Activated naive CD8-positive, alpha-beta T cell (primary cell): ENCODE measurements around the gene MYO1A.
A peak's percentile ranks its signal among the peaks of the same experiment; 100 is the strongest.
"Not testable (repeated sequence)": the region's sequence is repeated elsewhere in the genome, so short reads cannot be mapped to it uniquely, and the experiment has no call there.

Source experiments
- H3K27ac Mint-ChIP-seq: one replicate; pipeline ENCODE4 v1.8.0; 2021; ENCODE audit warnings: mixed read lengths
- H3K27me3 Mint-ChIP-seq: one replicate; pipeline ENCODE4 v1.8.0; 2021; ENCODE audit warnings: mixed read lengths
- H3K36me3 Mint-ChIP-seq: one replicate; pipeline ENCODE4 v1.8.0; 2021; ENCODE audit warnings: mixed read lengths
- H3K4me1 Mint-ChIP-seq: one replicate; pipeline ENCODE4 v1.8.0; 2021; ENCODE audit warnings: low read depth, mixed read lengths
- H3K4me3 Mint-ChIP-seq: one replicate; pipeline ENCODE4 v1.8.0; 2021; ENCODE audit warnings: mild to moderate bottlenecking, mixed read lengths
- H3K9me3 Mint-ChIP-seq: one replicate; pipeline ENCODE4 v1.8.0; 2021; ENCODE audit warnings: low read depth, mixed read lengths

The MYO1A gene

GRCh38 chr12:57044889-57045288 lies 5.0 kb downstream of the MYO1A start:
- H3K36me3 Mint-ChIP-seq = no peaks in the 10 kb centered on the region
- H3K27me3 Mint-ChIP-seq = no peaks in the 10 kb centered on the region
- no peak overlapping the region for H3K4me3 Mint-ChIP-seq
- peaks cover 29% of the 10 kb centered on the region for H3K4me1 Mint-ChIP-seq
- H3K27ac Mint-ChIP-seq = no peak overlapping the region
- no peaks in the 10 kb centered on the region for H3K9me3 Mint-ChIP-seq

GRCh38 chr12:57044468-57044867 lies 5.5 kb downstream of the MYO1A start:
- Mint-ChIP-seq H3K27me3 (no peaks in the 10 kb centered on the region), H3K36me3 (no peaks in the 10 kb centered on the region), H3K4me3 (no peak overlapping the region), H3K9me3 (no peaks in the 10 kb centered on the region), H3K27ac (no peak overlapping the region), H3K4me1 (peaks cover 29% of the 10 kb centered on the region)

GRCh38 chr12:57042695-57043094 lies 7.2 kb downstream of the MYO1A start:
- Mint-ChIP-seq H3K27ac (no peak overlapping the region), H3K4me3 (no peak overlapping the region), H3K4me1 (peaks cover 22% of the 10 kb centered on the region), H3K36me3 (no peaks in the 10 kb centered on the region), H3K27me3 (no peaks in the 10 kb centered on the region), H3K9me3 (no peaks in the 10 kb centered on the region)

GRCh38 chr12:57040750-57041149 lies 9.2 kb downstream of the MYO1A start:
- H3K27ac Mint-ChIP-seq = no peak overlapping the region
- peaks cover 5% of the 10 kb centered on the region for H3K4me1 Mint-ChIP-seq
- H3K9me3 Mint-ChIP-seq = no peaks in the 10 kb centered on the region
- H3K4me3 Mint-ChIP-seq = no peak overlapping the region
- H3K27me3 Mint-ChIP-seq = no peaks in the 10 kb centered on the region
- H3K36me3 Mint-ChIP-seq = no peaks in the 10 kb centered on the region

DNA sequence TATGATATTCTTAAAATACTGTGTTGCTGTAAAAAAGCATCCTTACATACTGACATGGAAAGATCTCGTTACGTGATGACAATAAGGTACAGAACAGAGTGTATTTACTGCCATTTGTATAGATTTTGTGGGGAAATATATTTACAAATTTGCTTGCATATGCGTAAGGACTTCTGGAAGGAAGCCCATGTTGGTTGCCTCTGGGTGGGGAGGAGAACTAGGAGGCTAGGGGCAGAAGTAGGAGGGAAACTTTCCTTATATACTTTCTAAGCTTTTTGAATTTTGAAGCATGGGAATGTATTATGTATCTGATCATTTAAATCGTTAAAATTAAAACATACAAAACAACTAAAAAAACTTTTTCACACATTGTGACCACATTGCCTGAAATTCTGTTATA lies 9.7 kb downstream of the MYO1A start:
- Mint-ChIP-seq H3K27ac (no peak overlapping the region), H3K4me3 (no peak overlapping the region), H3K36me3 (no peaks in the 10 kb centered on the region), H3K27me3 (no peaks in the 10 kb centered on the region), H3K4me1 (peaks cover 2% of the 10 kb centered on the region), H3K9me3 (no peaks in the 10 kb centered on the region)

DNA sequence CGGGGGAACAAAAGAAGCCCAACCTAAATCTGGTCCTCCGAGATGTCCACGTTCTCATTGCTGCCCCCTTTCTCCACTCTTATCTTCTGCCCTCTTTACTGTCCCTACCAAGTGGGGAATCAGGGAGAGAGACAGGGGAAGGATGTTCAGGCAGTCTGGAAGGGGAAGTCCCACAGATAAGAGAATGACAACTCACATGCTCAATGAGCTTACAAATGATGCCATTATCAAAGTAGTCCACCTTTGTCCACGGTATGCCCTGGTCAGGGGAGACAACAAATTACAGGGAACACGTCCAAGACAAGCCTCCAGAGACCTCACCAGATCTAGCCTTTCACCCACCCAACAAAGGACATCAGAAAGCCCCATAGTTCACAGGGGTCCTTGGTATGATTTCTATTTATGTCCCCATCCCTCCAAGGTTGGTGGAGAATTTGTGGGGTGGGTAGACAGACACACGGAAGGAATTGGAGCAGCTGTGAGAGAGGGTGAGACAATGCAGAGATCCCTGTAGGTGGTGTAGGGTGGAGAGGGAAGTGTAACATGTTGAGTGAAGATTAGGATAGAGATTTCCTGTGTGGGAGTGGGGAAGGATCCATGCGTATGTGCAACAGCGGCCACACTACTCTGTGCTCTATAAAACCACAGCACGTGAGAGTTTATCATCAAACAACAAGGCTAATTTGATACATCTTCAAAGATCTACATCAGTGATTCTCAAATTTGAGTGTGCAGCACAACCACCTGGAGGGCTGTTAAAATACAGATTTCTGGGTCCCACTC lies 10.7 kb downstream of the MYO1A start:
- Mint-ChIP-seq H3K27me3 (no peaks in the 10 kb centered on the region), H3K4me1 (peaks cover 2% of the 10 kb centered on the region), H3K27ac (no peak overlapping the region), H3K9me3 (no peaks in the 10 kb centered on the region), H3K36me3 (no peaks in the 10 kb centered on the region), H3K4me3 (no peak overlapping the region)

DNA sequence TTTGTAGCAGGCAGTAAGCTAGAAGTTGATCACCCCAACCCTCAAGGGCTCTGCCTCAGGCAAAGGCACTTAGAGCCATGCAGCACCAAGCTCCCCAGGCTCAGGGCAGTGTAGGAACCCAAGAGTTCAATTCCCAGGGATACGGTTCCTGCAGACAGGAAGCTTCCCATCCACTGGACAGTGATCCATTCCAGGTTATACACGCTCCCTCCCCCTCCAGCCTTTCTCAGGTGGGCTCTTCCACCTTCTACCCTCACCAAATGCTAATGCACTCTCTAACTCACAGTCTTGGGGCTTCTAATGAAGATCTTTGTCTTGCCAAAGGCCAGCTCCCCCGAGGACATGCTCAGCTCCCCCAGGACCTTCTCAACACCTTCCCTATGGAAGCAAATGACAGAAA lies 12.7 kb downstream of the MYO1A start:
- no peak overlapping the region for H3K27ac Mint-ChIP-seq
- no peaks in the 10 kb centered on the region for H3K9me3 Mint-ChIP-seq
- H3K27me3 Mint-ChIP-seq = no peaks in the 10 kb centered on the region
- peaks cover 2% of the 10 kb centered on the region for H3K4me1 Mint-ChIP-seq
- H3K4me3 Mint-ChIP-seq = no peak overlapping the region
- H3K36me3 Mint-ChIP-seq = no peaks in the 10 kb centered on the region

DNA sequence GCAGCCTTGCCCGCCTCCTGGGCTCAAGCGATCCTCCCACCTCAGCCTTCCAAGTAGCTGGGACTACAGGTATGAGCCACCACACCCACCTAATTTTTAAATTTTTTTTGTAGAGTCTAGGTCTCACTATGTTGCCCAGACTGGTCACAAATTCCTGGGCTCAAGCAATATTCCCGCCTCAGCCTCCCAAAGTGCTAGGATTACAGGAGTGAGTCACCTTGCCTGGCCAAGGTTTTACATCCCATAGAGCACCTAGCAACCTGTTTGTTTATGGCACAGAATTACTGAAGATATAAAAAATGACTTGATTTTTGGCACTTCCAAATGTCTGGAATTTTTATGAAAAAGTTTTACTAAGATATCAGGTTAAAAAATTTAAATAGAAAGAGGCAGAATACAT lies 16.5 kb downstream of the MYO1A start:
- no peaks in the 10 kb centered on the region for H3K36me3 Mint-ChIP-seq
- H3K9me3 Mint-ChIP-seq = no peaks in the 10 kb centered on the region
- H3K27me3 Mint-ChIP-seq = no peaks in the 10 kb centered on the region
- H3K27ac Mint-ChIP-seq = no peak overlapping the region
- H3K4me3 Mint-ChIP-seq = no peak overlapping the region
- peaks cover 16% of the 10 kb centered on the region for H3K4me1 Mint-ChIP-seq

- peaks cover 32% of the 10 kb centered on the region for H3K4me1 Mint-ChIP-seq
- H3K4me3 Mint-ChIP-seq = no peak overlapping the region
- H3K27me3 Mint-ChIP-seq = no peaks in the 10 kb centered on the region
- H3K27ac Mint-ChIP-seq = no peak overlapping the region
- no peaks in the 10 kb centered on the region for H3K9me3 Mint-ChIP-seq
- H3K36me3 Mint-ChIP-seq = no peaks in the 10 kb centered on the region
Measured at GRCh38 chr12:57031789-57032188, 18.1 kb downstream of the MYO1A start.

- Mint-ChIP-seq H3K36me3 (no peaks in the 10 kb centered on the region), H3K9me3 (no peaks in the 10 kb centered on the region), H3K4me3 (no peak overlapping the region), H3K4me1 (peaks cover 37% of the 10 kb centered on the region), H3K27ac (peak overlapping the region; percentile 5), H3K27me3 (no peaks in the 10 kb centered on the region)
Measured at GRCh38 chr12:57031138-57031725, 18.7 kb downstream of the MYO1A start.

- Mint-ChIP-seq H3K27me3 (no peaks in the 10 kb centered on the region), H3K36me3 (no peaks in the 10 kb centered on the region), H3K9me3 (no peaks in the 10 kb centered on the region), H3K4me3 (no peak overlapping the region), H3K4me1 (peaks cover 41% of the 10 kb centered on the region), H3K27ac (no peak overlapping the region)
Measured at GRCh38 chr12:57029457-57029856, 20.5 kb downstream of the MYO1A start.

- H3K36me3 Mint-ChIP-seq = no peaks in the 10 kb centered on the region
- H3K4me1 Mint-ChIP-seq = peaks cover 41% of the 10 kb centered on the region
- H3K9me3 Mint-ChIP-seq = no peaks in the 10 kb centered on the region
- peak overlapping the region; percentile 96 for H3K27ac Mint-ChIP-seq
- peak overlapping the region; percentile 66 for H3K4me3 Mint-ChIP-seq
- no peaks in the 10 kb centered on the region for H3K27me3 Mint-ChIP-seq
Measured at GRCh38 chr12:57027805-57028153, 22.1 kb downstream of the MYO1A start.

DNA sequence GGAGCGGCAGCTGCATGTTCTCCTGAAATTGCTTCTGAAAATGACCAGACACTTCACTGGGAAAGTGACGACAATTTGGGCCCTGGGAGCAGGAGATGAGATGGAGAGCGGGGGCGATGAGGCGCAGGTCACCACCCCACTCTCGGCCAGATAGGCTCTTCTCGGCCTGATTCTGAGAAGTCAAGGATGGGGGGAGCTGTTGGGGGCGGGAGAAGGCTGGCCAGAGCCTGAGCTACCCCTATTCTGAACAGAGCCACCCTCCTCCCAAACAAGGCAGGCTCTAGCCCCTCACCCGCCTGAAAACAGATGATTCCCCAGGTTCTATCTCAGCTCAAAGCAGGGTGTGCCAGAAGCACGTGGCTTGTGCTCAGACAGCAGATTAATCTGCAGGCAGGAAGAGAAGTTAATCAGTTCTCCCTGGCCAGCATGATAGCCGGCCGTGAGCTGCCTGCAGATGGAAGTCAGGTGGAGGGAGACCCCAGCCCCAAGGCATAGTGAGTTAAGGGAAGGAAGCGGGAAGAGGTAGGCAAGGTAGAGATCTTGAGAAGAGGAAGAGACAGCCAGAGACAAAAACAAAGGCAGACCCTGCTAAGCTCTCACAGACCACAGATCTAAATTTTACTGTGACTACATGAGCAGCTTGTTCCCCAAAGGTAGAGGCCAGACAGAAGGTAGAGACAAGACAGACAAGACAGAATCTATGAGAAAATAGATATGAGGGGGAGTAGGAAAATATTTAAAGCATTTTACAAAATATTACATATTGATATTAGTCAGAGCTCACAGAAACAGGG lies 22.7 kb downstream of the MYO1A start:
- Mint-ChIP-seq H3K27ac (peak overlapping the region; percentile 96), H3K27me3 (no peaks in the 10 kb centered on the region), H3K9me3 (no peaks in the 10 kb centered on the region), H3K4me3 (peak overlapping the region; percentile 66), H3K4me1 (peaks cover 41% of the 10 kb centered on the region), H3K36me3 (no peaks in the 10 kb centered on the region)

DNA sequence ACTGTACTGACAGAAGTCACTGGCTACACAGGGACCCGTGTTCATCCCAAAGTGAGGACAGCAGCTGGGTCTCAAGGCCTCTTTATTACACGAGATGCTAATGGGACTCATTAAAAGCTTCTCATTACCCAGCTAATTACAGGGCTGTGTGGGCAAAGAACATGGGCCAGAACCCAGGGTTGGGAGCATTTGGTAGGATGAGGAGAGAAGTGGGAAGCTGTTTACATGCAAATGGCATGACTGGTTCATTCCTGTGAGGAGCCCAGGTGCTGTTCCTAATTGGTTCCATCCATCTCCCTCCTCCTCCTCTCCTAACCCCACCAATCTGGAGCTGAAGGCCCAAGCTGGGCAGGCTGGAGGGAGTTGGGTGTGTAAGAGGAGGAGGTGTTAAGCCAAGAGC lies 24.7 kb downstream of the MYO1A start:
- Mint-ChIP-seq H3K9me3 (no peaks in the 10 kb centered on the region), H3K27me3 (no peaks in the 10 kb centered on the region), H3K4me3 (no peak overlapping the region)

GRCh38 chr12:57022324-57022723 lies 27.6 kb downstream of the MYO1A start:
- H3K27me3 Mint-ChIP-seq, H3K4me3 Mint-ChIP-seq, H3K36me3 Mint-ChIP-seq, H3K27ac Mint-ChIP-seq, H3K9me3 Mint-ChIP-seq: not testable (repeated sequence)
- peaks cover 33% of the 10 kb centered on the region for H3K4me1 Mint-ChIP-seq

More for the DNA sequence above, 24.7 kb downstream of the MYO1A start:
- H3K36me3 Mint-ChIP-seq = no peaks in the 10 kb centered on the region
- H3K27ac Mint-ChIP-seq = no peak overlapping the region
- H3K4me1 Mint-ChIP-seq = peaks cover 31% of the 10 kb centered on the region
